Ovary (tissue), 9 donors: ENCODE measurements around the gene EFCC1. TPM values are rescaled to one million over a fixed set of nuclear protein-coding genes. Genes with fewer than 3 reads are reported as not detected.

ENCODE experiments used
- DNase-seq, 5 donors: peaks; one replicate each; pipeline ENCODE4 v3.0.0-alpha.2; 2019 to 2020
- H3K27ac ChIP-seq, 2 donors: fragments of 200-600 bp; one replicate each; pipeline versions ENCODE4 v1.5.1 to v1.8.0; 2019 to 2022
- H3K27me3 ChIP-seq: fragments of 200-600 bp; one replicate; pipeline ENCODE4 v1.8.0; 2022
- H3K36me3 ChIP-seq: fragments of 200-600 bp; sonication (generic); one replicate; pipeline ENCODE4 v1.5.1; 2019
- H3K4me1 ChIP-seq: one replicate; pipeline ENCODE4 v1.8.1; 2013; ENCODE audit warnings: mild to moderate bottlenecking, moderate library complexity; ENCODE audit not compliant: insufficient read depth
- H3K4me3 ChIP-seq: fragments of 200-600 bp; sonication (generic); one replicate; pipeline ENCODE4 v1.5.1; 2017
- H3K9me3 ChIP-seq, 2 donors: fragments of 200-600 bp in 1 of 2; sonication (generic) in 1 of 2; one replicate each; pipeline versions ENCODE4 v1.5.1 to v1.8.1; 2013 to 2019; ENCODE audit warnings: mild to moderate bottlenecking in 1 of 2, moderate library complexity in 1 of 2
- CTCF ChIP-seq, 3 donors: fragments of 450-650 bp in 2 of 3; fragments of 200-600 bp in 1 of 3; IDR thresholded peaks; one replicate each; pipeline versions ENCODE4 v1.5.1 to v1.8.0; 2016 to 2022; ENCODE audit warnings: antibody characterized with exemption in 3 of 3, mild to moderate bottlenecking in 1 of 3
- EP300 ChIP-seq: sonication (generic); formaldehyde crosslinking; IDR thresholded peaks from one replicate; pipeline ENCODE4 v1.6.1; 2017; ENCODE audit warnings: antibody characterized with exemption
- POLR2A ChIP-seq: fragments of 450-650 bp; IDR thresholded peaks from one replicate; pipeline ENCODE4 v1.6.1; 2017; ENCODE audit warnings: antibody characterized with exemption, mild to moderate bottlenecking, moderate library complexity
- WGBS, 3 donors: extraction: QIAGEN DNeasy Blood & Tissue Kit in 1 of 3; methylation state at CpG; one replicate each; pipeline versions ENCODE4 v1.1.5 to v1.1.7; 2013 to 2017; 5-methylcytosine and 5-hydroxymethylcytosine counted together
- intact Hi-C, 4 donors: fragments of 100-400 bp; cut with DNase I; formaldehyde crosslinking; loops; one replicate each; pipeline versions ENCODE4 v1.11.0 to v1.15.1; 2022 to 2023
- polyA plus RNA-seq, 2 donors: library from polyadenylated mRNA; stranded (reverse); fragments of 200-250 nt in 1 of 2; fragments of 350-450 nt in 1 of 2; fragmentation: Illumina TruSeq in 1 of 2; extraction: RNeasy Lipid Tissue Mini Kit (QIAGEN cat#74804) in 1 of 2; gene quantifications; one replicate each; pipeline ENCODE4 v1.2.3, GENCODE V29; 2013 to 2014
- total RNA-seq, 7 donors: library from RNA; depleted of rRNA in 2 of 7; stranded (reverse); fragments of >200 nt in 2 of 7; fragmentation: NEBNext Ultra II Directional in 3 of 7; extraction: Animal tissue kit (Norgen Biotek cat#: 25700) in 3 of 7; gene quantifications; one replicate each; pipeline versions ENCODE4 v1.1.0 to v1.2.4, GENCODE V29; 2016 to 2023
- donor health status: DM: no; HTN: no; CAD: no; lungs with moderate emphysema.
- donor health status: DM: no; HTN: no; CAD: no.
- donor health status: Bipolar disorder and iron deficiency.
- donor health status: DM: yes; HTN: yes; CAD: no.
- donor health status: DM: no; HTN: no; CAD: no.
- donor health status: DM: yes; HTN: yes; CAD: no.

The EFCC1 gene
- total and polyA plus RNA-seq, 9 donors: 3.7 to 15.5 (median 7.8) TPM

DNA sequence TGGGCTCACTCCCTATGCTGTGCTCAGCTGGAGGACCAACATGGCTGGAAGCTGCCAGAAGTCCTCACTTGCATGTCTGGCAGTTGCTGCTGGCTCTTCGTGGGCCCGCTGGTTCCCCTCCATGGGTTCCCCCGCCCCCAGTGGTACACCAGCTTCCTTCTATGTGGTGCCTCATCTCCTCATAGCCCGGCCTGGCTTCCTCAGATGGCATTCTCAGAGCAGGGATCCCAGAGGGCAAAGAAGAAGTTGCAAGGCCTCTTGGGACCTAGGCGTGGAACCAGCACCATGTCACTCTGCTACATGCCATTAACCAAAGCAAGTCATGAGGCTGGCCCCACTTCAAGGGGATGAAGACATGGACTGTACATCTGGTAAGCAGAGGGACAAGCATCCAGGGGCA is 4.4 kb upstream of the EFCC1 start:
- no peak for TF ChIP-seq CTCF (IDR thresholded peaks at IDR 0.05)
- TF ChIP-seq EP300: no peak
- TF ChIP-seq POLR2A: no peak
- intact Hi-C loops: loop anchor here in 1 of 4 donors (10.0 kb wide), 1 partner anchor 248 kb away; the partner anchor contains the start of gene COPG1
- DNase-seq: peak in 1 of 5 donors; percentile 21
- Histone ChIP-seq H3K9me3 (no peaks in the 10 kb centered on the region), H3K4me1 (peaks cover 15% of the 10 kb centered on the region), H3K27me3 (no peaks in the 10 kb centered on the region), H3K4me3 (no peak overlapping the region), H3K27ac (no peak overlapping the region), H3K36me3 (no peaks in the 10 kb centered on the region)
- WGBS, 3 donors: 97 to 99% (median 98%) methylated on average over 5 of the region's 5 CpGs

DNA sequence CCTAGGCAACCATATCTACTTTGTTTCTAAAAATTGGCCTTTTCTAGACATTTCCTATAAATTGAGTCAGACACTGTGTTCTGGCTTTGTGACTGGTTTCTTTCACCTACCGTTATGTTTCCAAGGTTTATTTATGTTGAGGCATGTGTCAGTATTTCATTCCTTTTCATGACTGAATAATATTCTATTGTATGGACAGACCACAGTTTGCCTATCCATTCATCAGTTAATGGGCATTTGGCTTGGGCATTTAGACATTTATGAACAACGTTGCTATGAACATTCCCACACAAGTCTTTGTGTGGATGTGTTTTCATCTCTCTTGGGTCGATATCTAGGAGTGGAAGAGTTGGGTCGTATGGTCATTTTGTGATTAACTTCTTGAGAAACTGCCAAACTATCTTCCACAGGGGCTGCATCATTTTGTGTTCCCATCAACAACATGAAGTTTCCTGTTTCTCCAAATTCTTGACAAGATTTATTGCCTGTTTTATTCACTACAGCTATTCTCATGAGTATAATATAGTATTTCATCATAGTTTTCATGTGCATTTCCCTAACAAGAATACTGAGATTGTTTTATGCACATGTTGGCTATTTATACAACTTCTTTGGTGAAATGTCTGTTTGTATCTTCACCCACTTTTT is 3.5 kb upstream of the EFCC1 start:
- Histone ChIP-seq H3K4me3 (no peak overlapping the region), H3K4me1 (peaks cover 15% of the 10 kb centered on the region), H3K27me3 (no peaks in the 10 kb centered on the region), H3K27ac (no peak overlapping the region), H3K36me3 (no peaks in the 10 kb centered on the region), H3K9me3 (no peaks in the 10 kb centered on the region)
- TF ChIP-seq CTCF (IDR thresholded peaks at IDR 0.05) (no peak), POLR2A (no peak), EP300 (no peak)
- DNase-seq: no peak
- intact Hi-C loops: loop anchor here in 1 of 4 donors (10.0 kb wide), 1 partner anchor 247 kb away; the partner anchor contains the start of gene COPG1
- 76 to 82% (median 77%) methylated on average over 4 of the region's 4 CpGs for WGBS, 3 donors

DNA sequence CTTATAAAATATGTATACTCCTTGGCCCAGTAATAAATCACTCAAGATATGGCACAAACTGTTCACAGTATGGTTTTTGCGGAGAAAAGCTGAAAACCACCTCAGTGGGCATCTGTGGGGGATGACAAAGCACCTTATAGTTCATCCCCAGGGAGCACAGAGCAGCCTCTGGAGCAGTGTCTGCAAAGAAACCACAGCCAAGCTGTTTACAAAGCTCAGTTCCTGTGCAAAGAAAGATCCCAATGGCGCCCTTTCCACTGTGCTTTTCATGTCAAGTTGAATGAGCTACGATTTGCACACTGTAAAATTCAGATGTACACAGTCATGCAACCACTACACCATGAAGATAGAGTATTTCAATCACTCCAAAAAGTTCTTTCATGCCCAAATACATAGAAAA is 2.5 kb upstream of the EFCC1 start:
- 75 to 91% (median 81%) methylated on average over 3 of the region's 3 CpGs for WGBS, 3 donors
- H3K36me3 ChIP-seq: no peaks in the 10 kb centered on the region
- no peaks in the 10 kb centered on the region for H3K9me3 ChIP-seq
- no peak for DNase-seq
- no peak overlapping the region for H3K27ac ChIP-seq
- intact Hi-C loops: loop anchor here in 1 of 4 donors (10.0 kb wide), 1 partner anchor 246 kb away; the partner anchor contains the start of gene COPG1
- peaks cover 14% of the 10 kb centered on the region for H3K4me1 ChIP-seq
- H3K27me3 ChIP-seq: no peaks in the 10 kb centered on the region
- H3K4me3 ChIP-seq: no peak overlapping the region
- TF ChIP-seq POLR2A (no peak), CTCF (IDR thresholded peaks at IDR 0.05) (no peak), EP300 (no peak)

DNA sequence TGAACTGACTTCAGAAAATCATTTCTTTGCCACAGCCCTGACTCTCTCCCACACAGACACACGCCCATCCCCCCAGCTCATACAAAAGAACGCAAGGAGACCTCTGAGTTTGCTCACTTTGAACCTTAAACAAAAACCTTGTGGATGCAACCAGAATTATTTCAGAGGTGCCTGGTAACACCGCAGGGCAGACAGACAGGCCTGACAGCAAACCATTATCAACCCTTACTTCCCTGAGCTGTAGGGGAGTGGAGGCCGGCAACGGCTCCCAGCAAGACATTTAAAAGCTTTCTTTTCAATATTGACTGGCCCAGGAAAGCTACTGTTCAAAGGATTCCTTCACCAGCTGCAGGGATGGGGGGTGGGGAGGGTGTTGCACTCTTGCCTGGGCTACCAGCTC is 2.0 kb upstream of the EFCC1 start:
- 72 to 81% (median 73%) methylated on average over 5 of the region's 5 CpGs for WGBS, 3 donors
- H3K36me3 ChIP-seq: no peaks in the 10 kb centered on the region
- intact Hi-C loops: loop anchor here in 1 of 4 donors (10.0 kb wide), 1 partner anchor 246 kb away; the partner anchor contains the start of gene COPG1
- peak in 1 of 5 donors; percentile 2 for DNase-seq
- no peak overlapping the region for H3K4me3 ChIP-seq
- TF ChIP-seq EP300 (no peak), POLR2A (no peak)
- H3K27me3 ChIP-seq: no peaks in the 10 kb centered on the region
- H3K4me1 ChIP-seq: peaks cover 13% of the 10 kb centered on the region
- no peaks in the 10 kb centered on the region for H3K9me3 ChIP-seq
- H3K27ac ChIP-seq: no peak overlapping the region

- no peaks in the 10 kb centered on the region for H3K27me3 ChIP-seq
- no peaks in the 10 kb centered on the region for H3K9me3 ChIP-seq
- TF ChIP-seq POLR2A: no peak
- no peak for TF ChIP-seq CTCF (IDR thresholded peaks at IDR 0.05)
- TF ChIP-seq EP300: no peak
- no peak for DNase-seq
- intact Hi-C loops: no loop called here
- no peaks in the 10 kb centered on the region for H3K36me3 ChIP-seq
- peak overlapping the region in 1 of 2 donors; percentile 52 for H3K27ac ChIP-seq
- 6 to 10% (median 9%) methylated on average over 15 of the region's 15 CpGs for WGBS, 3 donors
- H3K4me1 ChIP-seq: peaks cover 17% of the 10 kb centered on the region
- peak overlapping the region; percentile 32 for H3K4me3 ChIP-seq
These were observed 383 bp upstream of the EFCC1 start for GRCh38 chr3:129000742-129001100.
